Activated B cell treated with CpG ODN at 0.5 μM for 24 hours (primary cell): ENCODE measurements around the gene YPEL1. TPM values are rescaled to one million over a fixed set of nuclear protein-coding genes. Genes with fewer than 3 reads are reported as not detected.
"Not testable (repeated sequence)": the region's sequence is repeated elsewhere in the genome, so short reads cannot be mapped to it uniquely, and the experiment has no call there.

Experiments used
- ATAC-seq: fragments of 200-7000 bp; cut with Tn5 transposase; one replicate; pipeline ENCODE4 v1.10.0; 2021; ENCODE audit warnings: low read depth, mild to moderate bottlenecking, moderate library complexity
- CTCF ChIA-PET: fragments of 350-600 bp; sonication (Branson Sonifier 250); formaldehyde crosslinking; loops from one replicate; lab custom pipeline; 2021; ENCODE audit warnings: antibody characterized with exemption; lab: Charles Lee
- POLR2A ChIA-PET: fragments of 350-600 bp; sonication (Branson Sonifier 250); formaldehyde crosslinking; loops from one replicate; lab custom pipeline; 2021; ENCODE audit warnings: antibody characterized with exemption; lab: Charles Lee
- DNase-seq: peaks from one replicate; pipeline ENCODE4 v3.0.0; 2022
- H3K27ac Mint-ChIP-seq: one replicate; pipeline ENCODE4 v1.8.0; 2020; ENCODE audit warnings: mixed read lengths
- H3K27me3 Mint-ChIP-seq: one replicate; pipeline ENCODE4 v1.8.0; 2021; ENCODE audit warnings: mixed read lengths
- H3K36me3 Mint-ChIP-seq: one replicate; pipeline ENCODE4 v1.8.0; 2021; ENCODE audit warnings: low read depth, mixed read lengths
- H3K4me1 Mint-ChIP-seq: one replicate; pipeline ENCODE4 v1.8.0; 2021; ENCODE audit warnings: mixed read lengths
- H3K4me3 Mint-ChIP-seq: one replicate; pipeline ENCODE4 v1.8.0; 2020; ENCODE audit warnings: mild to moderate bottlenecking, mixed read lengths
- H3K9me3 Mint-ChIP-seq: one replicate; pipeline ENCODE4 v1.8.0; 2020; ENCODE audit warnings: mixed read lengths
- intact Hi-C: fragments of 100-400 bp; cut with micrococcal nuclease; formaldehyde crosslinking; loops from one replicate; pipeline ENCODE4 v1.15.1; 2024
- total RNA-seq: library from RNA; stranded (reverse); gene quantifications from 2 replicates; pipeline ENCODE4 v1.2.3, GENCODE V29; 2022
- TF ChIP-seq, protein P1 (sequence below): fragments of 200-600 bp; IDR thresholded peaks from one replicate; pipeline ENCODE4 v1.8.0; 2022; ENCODE audit warnings: antibody characterized with exemption, mild to moderate bottlenecking

YPEL1 gene
- total RNA-seq, 1 donor from 2014 or later: 4.1 TPM

DNA sequence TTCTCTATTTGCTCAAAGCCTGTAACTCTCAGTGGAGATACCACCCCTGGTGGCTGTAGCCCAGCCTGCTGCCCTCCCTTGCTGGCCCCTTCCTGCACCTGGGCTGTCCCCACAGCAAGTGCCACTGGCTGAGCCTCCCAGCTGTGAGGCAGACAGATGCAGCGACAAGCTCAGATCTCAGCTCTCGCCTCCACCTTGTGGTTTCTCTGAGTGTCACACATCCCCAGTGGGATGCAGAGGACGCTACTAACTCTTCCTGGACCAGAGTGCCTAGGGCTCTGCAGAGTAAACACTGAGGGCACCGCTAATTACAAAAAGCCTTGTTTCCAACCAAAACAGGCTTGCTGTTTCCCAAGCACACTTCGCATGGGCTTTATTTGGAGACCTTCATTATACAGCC, 8.9 kb downstream of the YPEL1 start:
- H3K27ac Mint-ChIP-seq: no peak overlapping the region
- CTCF ChIA-PET: no interaction called here

DNA sequence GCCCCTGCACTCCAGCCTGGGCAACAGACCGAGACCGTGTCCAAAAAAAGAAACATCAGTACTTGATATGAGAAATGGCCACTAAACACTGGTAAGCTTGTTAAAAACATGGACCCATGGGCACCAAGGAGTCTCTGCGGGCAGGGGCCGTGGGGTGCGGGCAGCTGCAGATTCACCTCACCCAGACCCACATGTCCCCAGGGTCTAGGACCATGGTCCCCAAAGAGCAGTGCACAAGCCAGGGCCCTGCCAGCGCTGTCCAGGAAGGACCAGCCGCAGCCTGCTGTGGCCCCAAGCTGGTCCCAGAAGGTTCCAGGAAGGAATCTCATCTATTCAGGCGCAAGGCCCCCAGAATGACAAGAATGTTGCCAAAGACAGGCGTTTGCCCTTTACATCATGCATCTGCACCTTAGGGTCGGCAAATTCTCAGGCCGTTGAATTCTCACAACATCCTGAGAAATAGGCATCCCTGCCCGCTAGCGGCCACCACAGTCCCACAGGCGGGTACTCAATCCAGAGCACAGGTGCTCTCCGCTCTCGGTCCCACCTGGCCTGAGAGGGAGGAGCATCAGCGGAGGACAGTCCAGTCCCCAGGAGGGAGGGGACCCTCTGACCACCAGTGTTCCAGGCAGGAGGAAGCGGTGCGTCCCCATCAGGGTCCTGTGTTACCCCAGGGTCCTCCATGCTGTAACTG, 9.5 kb downstream of the YPEL1 start:
- ATAC-seq (no peak), DNase-seq (no peak)
- ChIA-PET CTCF (no interaction called here), POLR2A (interaction anchor here (1.0 to 1.4 kb wide), 2 partner anchors 10 to 60 kb away, joined by 3 to 4 read pairs; partner anchors contain the start of genes PPIL2 and YPEL1)
- Mint-ChIP-seq H3K36me3 (peaks cover 18% of the 10 kb centered on the region), H3K9me3 (no peaks in the 10 kb centered on the region), H3K27ac (no peak overlapping the region), H3K4me3 (no peak overlapping the region), H3K27me3 (no peaks in the 10 kb centered on the region), H3K4me1 (peaks cover 23% of the 10 kb centered on the region)
- TF ChIP-seq, protein P1, sequence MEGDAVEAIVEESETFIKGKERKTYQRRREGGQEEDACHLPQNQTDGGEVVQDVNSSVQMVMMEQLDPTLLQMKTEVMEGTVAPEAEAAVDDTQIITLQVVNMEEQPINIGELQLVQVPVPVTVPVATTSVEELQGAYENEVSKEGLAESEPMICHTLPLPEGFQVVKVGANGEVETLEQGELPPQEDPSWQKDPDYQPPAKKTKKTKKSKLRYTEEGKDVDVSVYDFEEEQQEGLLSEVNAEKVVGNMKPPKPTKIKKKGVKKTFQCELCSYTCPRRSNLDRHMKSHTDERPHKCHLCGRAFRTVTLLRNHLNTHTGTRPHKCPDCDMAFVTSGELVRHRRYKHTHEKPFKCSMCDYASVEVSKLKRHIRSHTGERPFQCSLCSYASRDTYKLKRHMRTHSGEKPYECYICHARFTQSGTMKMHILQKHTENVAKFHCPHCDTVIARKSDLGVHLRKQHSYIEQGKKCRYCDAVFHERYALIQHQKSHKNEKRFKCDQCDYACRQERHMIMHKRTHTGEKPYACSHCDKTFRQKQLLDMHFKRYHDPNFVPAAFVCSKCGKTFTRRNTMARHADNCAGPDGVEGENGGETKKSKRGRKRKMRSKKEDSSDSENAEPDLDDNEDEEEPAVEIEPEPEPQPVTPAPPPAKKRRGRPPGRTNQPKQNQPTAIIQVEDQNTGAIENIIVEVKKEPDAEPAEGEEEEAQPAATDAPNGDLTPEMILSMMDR: no peak
- intact Hi-C loops: loop anchor here (1.0 kb wide), 1 partner anchor 13 kb away; no protein-coding TSS in a partner anchor

More for the DNA sequence above, 8.9 kb downstream of the YPEL1 start:
- TF ChIP-seq, protein P1: no peak
- DNase-seq (no peak), ATAC-seq (peak; percentile 76)
- Mint-ChIP-seq H3K4me3 (no peak overlapping the region), H3K9me3 (no peaks in the 10 kb centered on the region), H3K4me1 (peaks cover 28% of the 10 kb centered on the region), H3K27me3 (no peaks in the 10 kb centered on the region), H3K36me3 (peaks cover 17% of the 10 kb centered on the region)
- intact Hi-C loops: loop anchor here (1.0 kb wide), 1 partner anchor 13 kb away; no protein-coding TSS in a partner anchor
- POLR2A ChIA-PET: interaction anchor here (1.0 to 1.4 kb wide), 2 partner anchors 9 to 61 kb away, joined by 3 to 4 read pairs; partner anchors contain the start of genes PPIL2 and YPEL1

DNA sequence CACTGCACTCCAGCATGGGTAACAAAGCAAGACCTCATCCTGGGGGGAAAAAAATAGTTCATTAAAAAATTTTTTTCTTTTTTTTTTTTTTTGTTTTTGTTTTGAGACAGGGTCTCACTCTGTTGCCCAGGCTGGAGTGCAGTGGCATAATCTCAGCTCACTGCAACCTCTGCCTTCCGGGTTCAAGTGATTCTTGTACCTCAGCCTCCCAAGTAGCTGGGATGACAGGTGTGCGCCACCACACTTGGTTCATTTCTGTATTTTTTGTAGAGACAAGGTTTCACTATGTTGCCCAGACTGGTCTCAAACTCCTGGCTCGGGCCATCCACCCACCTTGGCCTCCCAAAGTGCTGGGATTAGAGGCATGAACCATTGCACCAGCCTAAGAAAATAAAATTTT, 11.1 kb downstream of the YPEL1 start:
- H3K27me3 Mint-ChIP-seq, H3K27ac Mint-ChIP-seq, DNase-seq, CTCF ChIA-PET, ATAC-seq, H3K9me3 Mint-ChIP-seq, intact Hi-C loops, H3K4me3 Mint-ChIP-seq, POLR2A ChIA-PET: not testable (repeated sequence)
- H3K36me3 Mint-ChIP-seq: peaks cover 15% of the 10 kb centered on the region
- peaks cover 18% of the 10 kb centered on the region for H3K4me1 Mint-ChIP-seq

DNA sequence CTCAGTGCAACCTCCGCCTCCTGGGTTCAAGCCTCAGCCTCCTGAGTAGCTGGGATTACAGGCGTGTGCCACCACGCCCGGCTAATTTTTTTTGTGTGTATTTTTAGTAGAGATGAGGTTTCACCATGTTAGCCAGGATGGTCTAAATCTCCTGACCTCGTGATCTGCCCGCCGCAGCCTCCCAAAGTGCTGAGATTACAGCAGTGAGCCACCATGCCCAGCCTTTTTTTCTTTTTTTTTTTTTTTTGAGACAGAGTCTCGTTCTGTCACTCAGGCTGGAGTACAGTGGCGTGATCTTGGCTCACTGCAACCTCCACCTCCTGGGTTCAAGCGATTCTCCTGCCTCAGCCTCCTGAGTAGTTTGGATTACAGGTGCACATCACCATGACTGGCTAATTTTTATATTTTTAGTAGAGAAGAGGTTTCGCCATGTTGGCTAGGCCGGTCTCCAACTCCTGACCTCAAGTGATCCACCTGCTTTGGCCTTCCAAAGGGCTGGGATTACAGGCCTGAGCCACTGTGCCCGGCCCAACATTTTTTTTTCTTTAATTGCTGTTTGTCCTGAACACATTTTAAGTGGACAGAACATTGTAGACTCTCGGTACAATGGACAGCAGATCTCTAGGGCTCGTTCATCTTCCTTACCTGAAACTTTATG, 14.3 kb downstream of the YPEL1 start:
- H3K36me3 Mint-ChIP-seq, H3K27me3 Mint-ChIP-seq, ATAC-seq, CTCF ChIA-PET, H3K27ac Mint-ChIP-seq, H3K4me3 Mint-ChIP-seq, DNase-seq, intact Hi-C loops, H3K9me3 Mint-ChIP-seq: not testable (repeated sequence)
- POLR2A ChIA-PET: interaction anchor here (0.7 kb wide), 1 partner anchor 442 kb away, joined by 3 read pairs; no protein-coding TSS in a partner anchor
- H3K4me1 Mint-ChIP-seq: peaks cover 22% of the 10 kb centered on the region

DNA sequence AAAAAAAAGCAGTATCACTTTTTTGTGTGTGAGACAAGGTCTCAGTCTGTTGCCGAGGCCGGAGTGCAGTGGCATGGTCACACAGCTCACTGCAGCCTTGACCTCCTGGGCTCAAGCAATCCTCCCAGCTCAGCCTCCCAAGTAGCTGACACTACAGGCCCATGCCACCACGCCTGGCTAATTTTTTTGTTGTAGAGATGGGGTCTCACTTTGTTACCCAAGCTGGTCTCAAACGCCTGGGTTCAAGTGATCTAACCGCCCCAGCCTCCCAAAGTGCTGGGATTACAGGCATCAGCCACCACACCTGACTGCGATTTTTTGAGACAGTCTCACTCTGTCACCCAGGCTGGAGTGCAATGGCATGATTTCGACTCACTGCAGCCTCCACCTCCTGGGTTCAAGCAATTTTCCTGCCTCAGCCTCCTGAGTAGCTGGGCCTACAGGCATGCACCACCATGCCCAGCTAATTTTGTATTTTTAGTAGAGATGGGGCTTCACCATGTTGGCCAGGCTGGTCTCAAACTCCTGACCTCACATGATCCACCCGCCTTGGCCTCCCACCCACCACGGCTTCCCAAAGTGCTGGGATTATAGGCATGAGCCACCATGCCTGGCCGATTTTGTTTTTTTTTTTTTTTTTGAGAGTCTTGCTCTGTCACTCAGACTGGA, 15.3 kb downstream of the YPEL1 start:
- H3K36me3 Mint-ChIP-seq, H3K4me3 Mint-ChIP-seq, POLR2A ChIA-PET, CTCF ChIA-PET, ATAC-seq, DNase-seq, H3K9me3 Mint-ChIP-seq, H3K27ac Mint-ChIP-seq, H3K27me3 Mint-ChIP-seq, intact Hi-C loops: not testable (repeated sequence)
- H3K4me1 Mint-ChIP-seq: peaks cover 19% of the 10 kb centered on the region

DNA sequence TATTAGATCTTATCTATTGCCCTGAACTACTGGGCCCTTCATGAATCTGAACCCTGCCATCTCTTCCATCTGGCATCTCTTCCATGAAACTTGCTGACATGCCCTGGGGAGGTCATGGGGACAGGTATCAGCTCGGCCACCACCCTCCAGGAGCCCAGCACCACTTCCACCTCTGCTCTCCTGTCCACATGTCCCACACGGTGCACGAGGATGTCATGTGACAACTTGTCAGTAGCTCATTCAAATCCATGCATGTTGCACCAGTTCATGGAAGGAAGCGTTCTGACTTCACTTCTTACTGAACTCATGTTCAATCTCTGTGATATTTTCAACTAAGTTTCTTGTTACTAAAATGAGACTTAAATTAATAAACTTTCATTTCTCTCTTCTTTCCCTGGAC, 16.6 kb downstream of the YPEL1 start:
- peaks cover 16% of the 10 kb centered on the region for H3K4me1 Mint-ChIP-seq
- ATAC-seq: peak; percentile 37

More for the DNA sequence above, 16.6 kb downstream of the YPEL1 start:
- Mint-ChIP-seq H3K36me3 (peaks cover 8% of the 10 kb centered on the region), H3K9me3 (no peaks in the 10 kb centered on the region), H3K4me3 (peak overlapping the region; percentile 9), H3K27ac (peak overlapping the region; percentile 64), H3K27me3 (no peaks in the 10 kb centered on the region)
- DNase-seq: no peak
- TF ChIP-seq, protein P1: no peak
- intact Hi-C loops: loop anchor here (10.0 kb wide), 1 partner anchor 46 kb away; no protein-coding TSS in a partner anchor
- ChIA-PET POLR2A (interaction anchor here (0.5 kb wide), 1 partner anchor 387 kb away, joined by 3 read pairs; no protein-coding TSS in a partner anchor), CTCF (interaction anchor here (1.0 to 2.9 kb wide), 2 partner anchors 219 to 234 kb away, joined by 4 to 12 read pairs; partner anchors contain the start of gene PPM1F)
